ENCODE data around the gene CFAP90. TPM values are rescaled to one million over a fixed set of nuclear protein-coding genes. Genes with fewer than 3 reads are reported as not detected.

Gene CFAP90
- total RNA-seq, 6 donors from 2014 or later = 0.54 to 11.3 (median 6.0) TPM

GRCh38 chr5:7825630-7826029, 25.3 kb downstream of the CFAP90 start:
- no peaks in the 10 kb centered on the region for H3K4me1 ChIP-seq
- no peak overlapping the region for H3K4me3 ChIP-seq
- ATAC-seq (ENCODE audit: low FRiP score in 2 of 2) = no peak
- H3K9me3 ChIP-seq = no peaks in the 10 kb centered on the region
- H3K36me3 ChIP-seq = no peaks in the 10 kb centered on the region
- no peak overlapping the region for H3K27ac ChIP-seq
- no peak for TF ChIP-seq CTCF (IDR thresholded peaks at IDR 0.05)
- TF ChIP-seq POLR2A (IDR thresholded peaks at IDR 0.05) = no peak
- TF ChIP-seq EP300 (IDR thresholded peaks at IDR 0.05) = no peak
- TF ChIP-seq POLR2AphosphoS5 (IDR thresholded peaks at IDR 0.05) = no peak
- DNase-seq = peak in 1 of 2 donors; percentile 64
- H3K27me3 ChIP-seq = no peaks in the 10 kb centered on the region
- WGBS, 2 donors = 85 to 88% methylated on average over 5 to 11 of the region's 11 CpGs

- Histone ChIP-seq H3K4me3 (no peak overlapping the region), H3K27ac (no peak overlapping the region), H3K27me3 (no peaks in the 10 kb centered on the region), H3K36me3 (no peaks in the 10 kb centered on the region), H3K9me3 (no peaks in the 10 kb centered on the region), H3K4me1 (no peaks in the 10 kb centered on the region)
- DNase-seq = peak in 1 of 2 donors; percentile 45
- no peak for ATAC-seq (ENCODE audit: low FRiP score in 2 of 2)
- TF ChIP-seq POLR2AphosphoS5 (IDR thresholded peaks at IDR 0.05) (no peak), POLR2A (IDR thresholded peaks at IDR 0.05) (no peak)
- WGBS, 2 donors = 80 to 89% methylated on average over 2 to 18 of the region's 18 CpGs
These were observed 25.9 kb downstream of the CFAP90 start for GRCh38 chr5:7824995-7825394.

GRCh38 chr5:7823594-7823993, 27.3 kb downstream of the CFAP90 start:
- no peak overlapping the region for H3K4me3 ChIP-seq
- H3K4me1 ChIP-seq = no peaks in the 10 kb centered on the region
- no peaks in the 10 kb centered on the region for H3K27me3 ChIP-seq
- H3K9me3 ChIP-seq = no peaks in the 10 kb centered on the region
- DNase-seq = no peak
- H3K36me3 ChIP-seq = no peaks in the 10 kb centered on the region
- H3K27ac ChIP-seq = no peak overlapping the region
- TF ChIP-seq POLR2AphosphoS5 (IDR thresholded peaks at IDR 0.05) (no peak), CTCF (IDR thresholded peaks at IDR 0.05) (no peak), POLR2A (IDR thresholded peaks at IDR 0.05) (no peak), EP300 (IDR thresholded peaks at IDR 0.05) (no peak)
- 83 to 92% methylated on average over 8 of the region's 8 CpGs for WGBS, 2 donors
- ATAC-seq (ENCODE audit: low FRiP score in 2 of 2) = no peak

GRCh38 chr5:7822449-7822848, 28.5 kb downstream of the CFAP90 start:
- Histone ChIP-seq H3K36me3 (no peaks in the 10 kb centered on the region), H3K9me3 (no peaks in the 10 kb centered on the region), H3K4me3 (no peak overlapping the region), H3K27me3 (no peaks in the 10 kb centered on the region), H3K27ac (no peak overlapping the region), H3K4me1 (no peaks in the 10 kb centered on the region)
- ATAC-seq (ENCODE audit: low FRiP score in 2 of 2) (no peak), DNase-seq (no peak)
- no peak for TF ChIP-seq EP300 (IDR thresholded peaks at IDR 0.05)
- TF ChIP-seq POLR2A (IDR thresholded peaks at IDR 0.05) = no peak
- no peak for TF ChIP-seq POLR2AphosphoS5 (IDR thresholded peaks at IDR 0.05)
- no peak for TF ChIP-seq CTCF (IDR thresholded peaks at IDR 0.05)
- WGBS, 2 donors = 70 to 79% methylated on average over 3 of the region's 3 CpGs

- DNase-seq (no peak), ATAC-seq (ENCODE audit: low FRiP score in 2 of 2) (no peak)
- WGBS, 2 donors = 36 to 67% methylated on average over 3 to 9 of the region's 9 CpGs
- no peak overlapping the region for H3K27ac ChIP-seq
- no peaks in the 10 kb centered on the region for H3K9me3 ChIP-seq
- no peaks in the 10 kb centered on the region for H3K36me3 ChIP-seq
- no peak overlapping the region for H3K4me3 ChIP-seq
- H3K27me3 ChIP-seq = no peaks in the 10 kb centered on the region
- TF ChIP-seq EP300 (IDR thresholded peaks at IDR 0.05) (no peak), POLR2A (IDR thresholded peaks at IDR 0.05) (no peak), POLR2AphosphoS5 (IDR thresholded peaks at IDR 0.05) (no peak), CTCF (IDR thresholded peaks at IDR 0.05) (no peak)
- peaks cover 0 to 7% (median 3%) of the 10 kb centered on the region in 4 donors for H3K4me1 ChIP-seq
These were observed 34.4 kb downstream of the CFAP90 start for GRCh38 chr5:7816535-7816901.
